RCC 7860 (cell line): ENCODE measurements around the gene SOD3.

Experiments
- DNase-seq: peaks from one replicate; pipeline ENCODE4 v3.0.0-alpha.2; 2015; ENCODE audit warnings: low spot score
- FAIRE-seq: peaks from 2 replicates; lab custom pipeline; 2012; peaks lifted over from hg19 to GRCh38; lab: Jason Lieb, UNC

Gene SOD3

GRCh38 chr4:24800325-24800895 is 5.0 kb downstream of the SOD3 start:
- DNase-seq: no peak
- FAIRE-seq: no peak

- no peak for FAIRE-seq
Observed at GRCh38 chr4:24801136-24801855, 5.9 kb downstream of the SOD3 start.

GRCh38 chr4:24802648-24803047 is 7.3 kb downstream of the SOD3 start:
- FAIRE-seq: no peak

More at GRCh38 chr4:24801136-24801855, 5.9 kb downstream of the SOD3 start:
- no peak for DNase-seq

GRCh38 chr4:24805067-24805466 is 9.7 kb downstream of the SOD3 start:
- DNase-seq: no peak
- no peak for FAIRE-seq

More at GRCh38 chr4:24802648-24803047, 7.3 kb downstream of the SOD3 start:
- no peak for DNase-seq

- DNase-seq (no peak), FAIRE-seq (no peak)
Observed at GRCh38 chr4:24805566-24805965, 10.2 kb downstream of the SOD3 start.

GRCh38 chr4:24806206-24806990 is 11.0 kb downstream of the SOD3 start:
- FAIRE-seq (no peak), DNase-seq (no peak)

- no peak for DNase-seq
- FAIRE-seq: no peak
Observed at GRCh38 chr4:24807611-24808010, 12.2 kb downstream of the SOD3 start.

GRCh38 chr4:24808261-24808660 is 12.9 kb downstream of the SOD3 start:
- DNase-seq: no peak

GRCh38 chr4:24808955-24809354 is 13.6 kb downstream of the SOD3 start:
- FAIRE-seq (no peak), DNase-seq (no peak)

More at GRCh38 chr4:24808261-24808660, 12.9 kb downstream of the SOD3 start:
- FAIRE-seq: no peak

GRCh38 chr4:24809376-24809775 is 14.0 kb downstream of the SOD3 start:
- DNase-seq (no peak), FAIRE-seq (no peak)

GRCh38 chr4:24809815-24810405 is 14.5 kb downstream of the SOD3 start:
- DNase-seq (no peak), FAIRE-seq (no peak)

- FAIRE-seq: no peak
- no peak for DNase-seq
Observed at GRCh38 chr4:24810871-24811631, 15.7 kb downstream of the SOD3 start.

- FAIRE-seq (no peak), DNase-seq (no peak)
Observed at GRCh38 chr4:24813732-24814131, 18.4 kb downstream of the SOD3 start.

- no peak for DNase-seq
- no peak for FAIRE-seq
Observed at GRCh38 chr4:24816797-24817196, 21.4 kb downstream of the SOD3 start.

GRCh38 chr4:24820541-24820940 is 25.2 kb downstream of the SOD3 start:
- FAIRE-seq: no peak
- DNase-seq: no peak

GRCh38 chr4:24824720-24825119 is 29.3 kb downstream of the SOD3 start:
- FAIRE-seq (no peak), DNase-seq (no peak)

- FAIRE-seq (no peak), DNase-seq (no peak)
Observed at GRCh38 chr4:24831637-24832036, 36.3 kb downstream of the SOD3 start.

- DNase-seq (no peak), FAIRE-seq (no peak)
Observed at GRCh38 chr4:24835696-24836095, 40.3 kb downstream of the SOD3 start.

- DNase-seq (no peak), FAIRE-seq (no peak)
Observed at GRCh38 chr4:24836661-24837242, 41.4 kb downstream of the SOD3 start.

- DNase-seq: no peak
- FAIRE-seq: no peak
Observed at GRCh38 chr4:24837336-24837735, 42.0 kb downstream of the SOD3 start.
